ENCODE results near the gene DZIP3.
A peak's percentile ranks its signal among the peaks of the same experiment; 100 is the strongest.

Gene DZIP3

GRCh38 chr3:108589081-108589997, at the start of gene DZIP3, which contains the start of gene CIP2A:
DZIP3 (plus strand) TSS chr3:108589722; CDS start chr3:108605407, 15,685 bp downstream.
CIP2A (minus strand) TSS chr3:108589438; CDS start chr3:108589375, 63 bp downstream.
- peak; percentile 81 for DNase-seq

- DNase-seq, result no peak
These were observed 43.3 kb upstream of the DZIP3 start for GRCh38 chr3:108546247-108546646.

DNA sequence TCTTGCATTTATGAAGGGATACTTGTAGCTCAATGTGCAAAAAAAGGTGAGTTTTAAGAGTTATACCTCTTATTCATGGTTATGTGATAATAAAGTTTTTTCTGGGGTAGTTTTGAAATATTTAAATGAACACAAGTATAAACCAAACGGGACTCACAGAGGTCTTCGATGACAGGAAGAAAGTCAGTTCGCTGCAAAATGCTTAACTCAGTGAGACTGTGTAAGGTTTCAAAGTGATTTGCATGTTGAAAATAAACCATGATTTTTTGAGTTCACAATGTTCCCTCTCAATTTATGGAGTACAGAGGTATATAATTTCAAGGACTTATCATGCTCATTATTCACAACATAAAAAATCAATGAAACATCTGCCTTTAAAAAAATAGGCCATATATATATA, 42.8 kb upstream of the DZIP3 start:
- DNase-seq, result no peak

- no peak for DNase-seq
These were observed 41.2 kb upstream of the DZIP3 start for GRCh38 chr3:108548304-108548703.

DNA sequence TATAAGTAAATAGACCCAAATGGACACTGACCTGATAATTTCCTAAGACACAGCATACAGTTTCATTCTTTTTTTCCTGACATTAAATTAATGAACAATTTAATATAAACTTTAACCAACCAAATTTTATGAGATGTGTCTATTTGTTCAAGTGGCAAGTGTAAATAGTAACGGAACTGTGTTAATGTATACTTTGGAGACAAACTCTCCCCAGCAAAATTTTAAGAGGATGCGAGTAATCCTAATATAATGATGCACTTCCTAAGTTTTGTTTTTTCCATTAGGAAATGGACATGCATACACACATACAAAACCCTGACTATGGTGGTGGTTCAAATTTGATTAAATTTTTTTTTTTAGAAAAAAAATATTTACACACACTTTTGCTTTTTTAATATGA, 40.6 kb upstream of the DZIP3 start:
- no peak for DNase-seq

DNA sequence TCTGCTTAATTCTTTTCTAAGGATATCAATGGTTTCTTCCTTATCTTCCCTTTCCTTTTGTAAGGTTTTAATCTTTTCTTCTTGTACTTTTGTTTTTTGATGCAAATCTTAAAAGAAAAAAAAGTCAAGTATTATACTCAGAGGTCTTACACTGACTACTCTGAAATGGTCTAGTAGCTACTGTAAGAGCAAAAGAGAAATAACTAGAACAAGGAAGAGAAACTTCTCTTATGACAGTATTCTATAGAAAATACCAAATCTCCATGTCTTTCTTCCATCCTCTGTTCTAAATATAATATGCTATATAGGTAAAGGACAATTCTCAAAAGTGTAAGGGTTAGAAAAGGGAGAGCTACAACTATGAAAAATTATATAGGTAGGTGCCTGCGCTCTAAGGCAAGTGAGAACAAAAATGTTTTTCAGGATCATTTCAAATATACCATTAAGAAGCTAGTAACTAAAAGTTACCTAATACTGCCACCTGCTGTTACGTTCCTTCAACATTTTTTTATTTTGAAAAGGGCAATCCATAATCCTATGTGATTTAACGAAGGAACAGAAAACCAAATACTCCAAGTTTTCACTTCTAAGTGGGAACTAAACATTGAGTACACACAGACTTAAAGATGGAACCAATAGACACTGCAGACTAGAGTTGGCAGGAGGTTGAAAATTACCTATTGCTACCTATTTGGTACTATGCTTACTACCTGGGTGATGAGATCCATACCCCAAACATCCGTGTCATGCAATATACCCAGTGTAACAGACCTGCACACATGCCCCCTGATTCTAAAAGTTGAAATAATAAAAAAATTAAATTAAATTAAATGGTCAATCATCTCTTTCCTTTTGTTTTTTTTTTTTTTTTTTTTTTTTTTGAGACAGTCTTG, 37.0 kb upstream of the DZIP3 start:
- DNase-seq, result peak; percentile 5

GRCh38 chr3:108554229-108554628, 35.3 kb upstream of the DZIP3 start:
- DNase-seq, result no peak

DNA sequence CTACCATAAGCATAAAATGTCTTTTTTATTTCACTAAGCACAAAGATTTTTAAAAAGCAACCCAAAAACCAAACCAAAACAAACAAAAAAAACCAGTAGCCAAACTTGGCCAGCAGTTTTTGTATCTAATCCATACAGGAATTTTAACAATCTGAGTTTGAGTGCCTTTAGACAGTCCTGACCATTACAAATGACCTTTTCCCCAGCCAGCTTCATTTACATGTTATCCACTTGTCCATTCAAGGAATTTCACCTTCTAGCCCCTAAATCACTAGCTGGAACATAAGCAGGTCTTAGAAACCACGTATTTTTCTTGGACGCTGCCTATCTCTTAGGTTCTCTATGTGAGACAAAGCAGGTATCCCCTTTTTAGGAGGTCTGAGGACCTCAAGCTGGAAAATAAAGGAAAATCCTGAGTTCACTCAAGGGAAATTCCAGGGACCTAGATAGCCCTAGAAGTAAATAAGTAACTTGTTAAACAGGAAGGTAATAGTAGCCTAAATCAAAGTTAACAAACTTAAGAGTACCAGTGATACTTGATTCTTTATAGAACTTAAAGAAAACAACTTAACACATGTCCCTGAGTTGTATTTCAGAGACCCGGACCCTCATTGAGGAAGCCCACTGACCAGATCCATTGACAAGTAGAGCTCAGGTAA, 34.5 kb upstream of the DZIP3 start:
- no peak for DNase-seq

GRCh38 chr3:108555966-108556581, 33.4 kb upstream of the DZIP3 start:
- no peak for DNase-seq

GRCh38 chr3:108562565-108562964, 27.0 kb upstream of the DZIP3 start:
- DNase-seq, result no peak

DNA sequence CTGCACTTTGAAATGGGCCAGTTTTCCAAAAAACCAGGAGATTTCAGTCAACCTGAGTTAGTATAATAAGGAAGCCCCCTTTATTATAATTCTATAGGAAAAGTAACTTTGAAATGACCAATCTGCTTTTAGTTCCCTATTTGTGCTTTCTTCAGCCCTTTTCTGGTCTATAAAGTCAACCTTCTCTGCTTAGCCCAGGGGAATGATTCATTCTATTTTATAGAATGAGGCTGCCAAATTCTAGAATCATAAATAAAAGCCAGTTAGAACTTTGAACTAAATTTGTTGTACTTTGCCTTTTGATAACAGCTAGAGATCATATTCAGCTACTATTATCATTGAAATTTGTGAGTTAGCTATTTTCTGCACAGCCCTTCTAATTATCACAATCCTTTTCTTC, 25.0 kb upstream of the DZIP3 start:
- DNase-seq, result no peak

DNA sequence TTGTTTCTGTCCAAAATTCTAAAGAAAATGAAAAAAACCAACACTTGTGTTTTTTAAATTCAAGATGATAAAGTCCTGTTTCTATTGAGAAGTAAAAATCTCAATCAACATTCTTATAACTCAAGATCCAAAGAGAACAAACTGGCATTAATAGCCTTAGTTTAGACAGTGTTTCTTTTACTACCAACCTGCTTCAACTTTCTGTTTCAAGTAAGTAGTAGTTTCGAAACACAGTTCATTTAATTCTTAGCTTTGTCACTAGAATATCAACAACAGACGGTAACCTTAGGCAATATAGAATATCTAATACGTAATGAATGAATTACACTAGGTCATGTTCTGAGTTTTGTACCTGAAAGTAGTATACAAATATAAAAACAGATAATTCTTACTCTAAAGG, 24.0 kb upstream of the DZIP3 start:
- DNase-seq, result no peak

DNA sequence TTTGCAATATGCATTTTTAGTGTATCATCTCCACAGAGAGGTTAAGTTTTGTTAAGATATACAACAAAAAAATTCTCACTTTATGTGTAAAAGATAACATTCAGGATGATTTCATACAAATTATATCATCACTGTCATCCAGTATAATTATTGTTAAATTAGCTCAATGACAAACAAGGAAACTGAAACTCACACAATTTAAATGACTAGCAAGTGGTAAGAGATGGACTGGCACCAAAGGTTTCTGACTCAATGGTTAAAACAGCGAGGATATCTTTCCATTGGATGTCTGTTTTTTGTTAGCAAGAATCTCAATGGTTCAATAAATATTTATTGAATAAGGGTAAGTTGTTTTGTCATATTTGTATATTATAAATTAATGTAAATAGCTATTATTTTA, 22.9 kb upstream of the DZIP3 start:
- no peak for DNase-seq

GRCh38 chr3:108569336-108569735, 20.2 kb upstream of the DZIP3 start:
- DNase-seq, result no peak

- DNase-seq, result no peak
These were observed 11.5 kb upstream of the DZIP3 start for GRCh38 chr3:108578064-108578463.

DNA sequence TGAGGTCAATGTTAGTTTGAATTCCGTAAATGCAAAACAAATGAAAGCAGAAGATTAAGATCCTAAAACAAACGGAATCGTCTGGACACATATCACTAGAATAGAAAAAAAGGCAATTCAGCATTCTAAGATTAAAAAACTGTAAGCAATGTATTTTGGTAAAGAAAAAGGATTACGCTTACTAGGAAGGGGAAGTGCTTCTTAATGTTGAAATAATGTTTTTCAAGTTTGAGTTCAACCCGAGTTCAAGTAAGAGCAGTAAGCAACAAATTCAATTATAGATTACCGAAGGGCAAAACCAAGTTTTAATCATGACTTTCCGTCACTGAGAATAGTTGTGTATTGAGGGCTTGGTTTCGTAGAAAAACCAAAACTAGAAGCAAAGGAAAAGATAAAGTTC, 921 bp upstream of the DZIP3 start:
- no peak for DNase-seq

DNA sequence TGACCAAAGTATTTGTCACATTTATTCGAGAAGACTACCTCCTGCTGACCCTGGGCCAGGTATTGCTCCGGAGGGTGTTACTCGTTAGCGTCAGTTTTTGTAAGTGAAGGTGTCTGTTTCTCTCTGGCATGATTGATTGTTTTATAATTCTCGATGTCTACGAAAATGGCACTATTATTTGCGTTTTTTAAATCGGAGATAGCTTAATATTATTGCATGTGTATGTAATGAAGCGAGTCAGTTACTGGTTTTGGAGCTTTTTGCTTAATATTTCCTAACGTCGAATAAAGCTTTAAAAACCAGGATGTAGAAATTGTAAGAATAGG, 439 bp downstream of the DZIP3 start:
- DNase-seq, result no peak

GRCh38 chr3:108590460-108590859, 938 bp downstream of the DZIP3 start:
- DNase-seq, result peak; percentile 30

- DNase-seq, result no peak
These were observed 5.8 kb downstream of the DZIP3 start for GRCh38 chr3:108595321-108595720.

GRCh38 chr3:108598375-108598774, 8.9 kb downstream of the DZIP3 start:
- DNase-seq, result no peak

GRCh38 chr3:108599677-108600409, 10.3 kb downstream of the DZIP3 start:
- DNase-seq, result no peak

All from NCI-H2227 treated with DMSO at 0.1 percent for 48 hours (cell line).